ENCODE measurements around the gene SPNS2.

The SPNS2 gene

DNA sequence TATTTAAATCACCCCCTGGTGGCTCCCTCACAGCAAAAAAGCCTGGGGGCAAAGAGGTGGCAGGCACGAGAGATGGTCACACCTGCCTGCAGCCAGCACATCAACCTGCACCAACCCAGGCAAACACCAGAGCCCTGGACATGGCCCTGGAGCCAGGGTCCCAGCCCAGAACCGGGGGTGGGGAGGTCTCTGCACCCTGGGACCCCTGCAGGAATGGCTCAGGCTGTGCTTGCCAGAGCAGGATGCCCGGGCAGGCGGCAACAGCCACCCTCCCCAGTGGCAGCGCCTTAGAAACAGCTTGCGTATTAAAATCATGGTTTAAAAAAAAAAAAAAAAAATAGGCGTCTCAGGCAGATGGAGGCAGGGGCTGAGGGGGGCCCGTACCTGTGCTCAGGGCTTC is 40.3 kb downstream of the SPNS2 start:
- no peak for DNase-seq

DNA sequence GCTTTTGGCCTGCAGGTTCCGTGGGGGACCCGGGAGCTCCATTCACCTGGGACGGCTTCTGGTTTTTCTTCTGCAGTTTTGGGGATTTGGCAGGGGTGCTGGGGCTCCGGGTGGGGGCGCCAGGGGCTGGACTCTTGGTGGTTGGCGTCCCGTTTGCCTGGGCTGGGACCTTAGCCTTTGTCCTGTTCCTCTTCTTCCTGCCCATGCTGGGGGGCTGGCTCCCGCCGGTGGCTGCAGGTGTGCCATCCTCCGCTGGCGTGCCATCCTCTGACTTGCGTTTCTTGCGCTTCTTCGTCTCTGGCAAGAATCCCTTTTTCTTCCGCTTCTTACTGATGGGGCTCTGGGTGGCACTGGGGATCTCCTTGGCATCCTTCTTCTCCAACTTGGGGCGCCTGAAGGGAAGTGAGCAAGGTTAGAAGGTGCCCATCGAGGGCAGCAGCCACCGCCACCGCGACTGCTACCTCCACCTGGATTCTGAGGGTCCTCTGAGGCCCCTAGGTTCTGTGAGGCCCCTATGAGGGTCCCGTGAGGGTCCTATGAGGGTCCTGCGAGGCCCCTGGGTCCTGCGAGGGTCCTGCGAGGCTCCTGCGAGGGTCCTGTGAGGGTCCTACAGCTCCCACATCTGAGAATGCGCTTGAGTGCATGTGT is 41.0 kb downstream of the SPNS2 start:
- DNase-seq: no peak

DNA sequence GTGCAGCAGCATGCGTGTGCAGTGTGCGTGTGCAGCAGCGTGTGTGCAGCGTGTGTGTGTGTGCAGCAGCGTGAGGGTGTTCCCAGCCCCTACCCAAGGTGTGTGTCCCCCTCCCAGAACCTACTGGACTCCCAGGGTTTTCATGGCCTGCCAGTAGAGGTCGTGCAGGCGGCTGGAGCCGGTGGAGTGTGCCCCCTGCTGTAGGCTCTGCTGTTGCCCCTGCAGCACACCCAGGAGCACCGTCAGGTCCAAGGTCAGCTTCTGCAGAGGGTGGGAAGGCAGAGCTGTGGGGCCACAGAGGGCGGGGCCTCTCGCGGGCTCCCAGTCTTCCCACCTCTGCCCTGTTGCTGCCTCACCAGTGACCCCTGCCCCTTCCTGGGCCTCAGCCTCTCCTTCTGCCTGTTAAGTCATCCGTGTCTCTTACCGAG is 41.6 kb downstream of the SPNS2 start:
- no peak for DNase-seq

DNA sequence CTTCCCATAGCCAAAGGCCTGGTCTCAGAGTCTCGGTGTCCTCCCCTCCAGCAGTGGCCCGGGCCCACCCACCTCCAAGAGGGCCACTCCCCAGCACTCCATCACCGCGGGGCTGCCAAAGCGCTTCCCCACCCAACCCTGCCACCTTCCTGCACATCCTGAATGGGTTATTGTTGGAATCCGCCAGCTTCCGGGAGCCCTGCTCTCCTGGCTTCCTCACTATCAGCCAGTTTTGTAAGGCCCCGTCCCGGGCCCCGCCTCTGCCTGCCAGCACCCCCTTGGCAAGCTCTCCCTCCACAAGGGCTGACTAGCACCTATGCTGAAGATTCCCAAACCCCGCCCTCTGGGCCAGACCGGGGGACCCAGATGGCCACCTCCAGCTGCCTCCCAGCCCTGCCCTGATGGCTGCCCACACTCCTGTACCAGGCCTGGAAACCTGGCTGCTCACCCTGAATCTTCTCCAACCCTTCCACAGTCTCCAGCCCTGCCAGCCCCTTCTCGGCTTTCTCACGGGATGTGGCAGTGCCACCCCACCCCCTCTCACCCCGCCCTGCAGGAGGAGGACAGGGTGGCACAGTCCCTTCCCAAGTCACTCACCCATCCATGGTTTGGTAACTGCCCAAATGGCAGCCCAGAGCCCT is 42.1 kb downstream of the SPNS2 start:
- DNase-seq: no peak

DNA sequence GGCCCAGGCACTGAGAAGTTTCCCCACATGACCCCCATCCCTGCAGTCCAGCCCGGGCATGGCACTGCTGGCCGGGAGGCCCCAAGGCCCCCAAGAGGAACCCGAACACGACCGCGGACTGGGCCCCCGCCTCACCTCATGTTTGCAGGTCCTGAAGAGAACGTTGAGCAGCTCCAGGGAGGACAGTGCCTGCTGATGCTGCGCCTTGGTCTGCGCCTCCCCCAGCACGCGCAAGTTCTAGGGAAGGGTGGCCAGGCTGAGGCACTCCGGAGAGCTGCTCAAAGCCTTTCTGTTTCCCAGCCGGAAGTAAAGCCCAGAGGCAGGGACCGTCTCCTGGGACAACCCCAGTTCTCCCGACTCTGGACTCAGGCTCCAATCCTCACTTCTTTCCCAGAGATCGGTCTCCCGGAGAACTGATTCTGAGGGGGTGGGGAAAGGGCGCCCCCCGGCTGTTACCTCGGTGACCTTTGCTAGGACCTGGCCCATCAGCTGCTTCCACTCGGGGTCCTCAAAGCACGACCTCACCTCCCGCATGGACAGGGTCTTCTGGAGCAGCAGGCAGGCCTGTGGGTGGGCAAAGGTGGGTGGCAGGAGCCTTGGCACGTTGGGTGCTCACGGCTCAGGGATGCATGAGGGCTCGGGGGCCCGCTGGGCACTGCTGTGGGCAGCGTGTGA is 42.8 kb downstream of the SPNS2 start:
- no peak for DNase-seq

DNA sequence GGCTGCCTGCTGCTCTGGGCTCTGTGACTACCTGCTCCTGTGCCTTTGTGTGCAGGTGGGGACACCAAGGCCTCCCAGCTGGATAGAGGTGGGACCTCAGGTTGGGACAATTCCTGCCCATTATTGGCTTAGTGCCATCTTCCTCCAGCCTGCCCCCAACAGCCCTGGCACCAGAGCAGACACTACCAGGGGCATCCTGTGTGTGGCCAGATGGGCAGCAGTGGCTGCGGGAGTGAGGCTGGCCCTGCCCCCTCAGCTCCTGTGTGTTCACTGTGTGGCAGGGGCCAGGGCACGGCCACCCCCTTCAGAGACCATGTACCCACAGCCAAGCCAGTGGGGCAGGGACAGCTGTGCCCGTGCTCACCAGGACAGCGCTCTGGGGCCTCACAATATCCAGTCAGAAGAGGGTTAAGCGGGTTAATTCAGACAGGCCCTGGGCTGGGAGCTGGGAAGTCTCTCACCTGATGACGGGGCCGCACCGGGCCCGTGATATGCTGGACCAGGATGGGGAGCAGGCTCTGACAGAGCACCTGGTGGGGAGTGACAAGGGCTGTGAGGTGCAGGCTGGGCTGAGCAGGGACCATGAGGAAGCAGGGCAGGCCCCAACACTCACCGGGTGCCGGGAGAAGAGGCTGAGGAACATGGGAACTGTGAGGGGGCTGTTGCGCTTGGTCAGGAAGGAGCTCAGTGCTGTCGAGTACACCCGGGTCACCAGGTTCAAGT is 43.5 kb downstream of the SPNS2 start:
- DNase-seq: no peak

DNA sequence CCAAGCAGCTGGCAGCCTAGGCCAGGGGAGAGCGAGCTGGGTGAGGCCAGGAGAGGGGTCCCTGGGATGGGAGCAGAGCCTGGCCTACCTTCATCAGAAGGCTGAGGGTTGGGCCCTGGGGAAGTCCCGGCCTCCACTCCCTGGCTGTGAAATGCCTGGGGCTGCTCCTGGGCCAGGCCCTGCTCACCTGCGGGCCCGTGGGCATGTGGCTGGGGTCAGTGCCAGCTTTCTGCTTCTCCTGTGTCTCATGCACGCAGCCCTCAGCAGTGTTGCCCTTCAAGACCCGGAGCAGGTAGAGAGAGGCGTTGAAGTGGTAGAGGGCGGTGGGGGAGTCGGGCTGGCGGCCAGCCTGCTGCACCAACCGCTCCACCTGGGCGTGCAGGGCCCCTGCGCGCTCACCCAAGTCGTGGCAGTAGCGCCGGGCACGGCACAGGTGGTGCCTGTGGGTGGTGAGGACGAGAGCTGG is 44.1 kb downstream of the SPNS2 start:
- no peak for DNase-seq

- DNase-seq: no peak
Measured at GRCh38 chr17:4543557-4544026, 44.9 kb downstream of the SPNS2 start.

- DNase-seq: no peak
Measured at GRCh38 chr17:4544135-4544950, 45.7 kb downstream of the SPNS2 start.

- DNase-seq: no peak
Measured at GRCh38 chr17:4544951-4545216, 46.2 kb downstream of the SPNS2 start.

- DNase-seq: no peak
Measured at GRCh38 chr17:4545217-4545951, 46.7 kb downstream of the SPNS2 start.

DNA sequence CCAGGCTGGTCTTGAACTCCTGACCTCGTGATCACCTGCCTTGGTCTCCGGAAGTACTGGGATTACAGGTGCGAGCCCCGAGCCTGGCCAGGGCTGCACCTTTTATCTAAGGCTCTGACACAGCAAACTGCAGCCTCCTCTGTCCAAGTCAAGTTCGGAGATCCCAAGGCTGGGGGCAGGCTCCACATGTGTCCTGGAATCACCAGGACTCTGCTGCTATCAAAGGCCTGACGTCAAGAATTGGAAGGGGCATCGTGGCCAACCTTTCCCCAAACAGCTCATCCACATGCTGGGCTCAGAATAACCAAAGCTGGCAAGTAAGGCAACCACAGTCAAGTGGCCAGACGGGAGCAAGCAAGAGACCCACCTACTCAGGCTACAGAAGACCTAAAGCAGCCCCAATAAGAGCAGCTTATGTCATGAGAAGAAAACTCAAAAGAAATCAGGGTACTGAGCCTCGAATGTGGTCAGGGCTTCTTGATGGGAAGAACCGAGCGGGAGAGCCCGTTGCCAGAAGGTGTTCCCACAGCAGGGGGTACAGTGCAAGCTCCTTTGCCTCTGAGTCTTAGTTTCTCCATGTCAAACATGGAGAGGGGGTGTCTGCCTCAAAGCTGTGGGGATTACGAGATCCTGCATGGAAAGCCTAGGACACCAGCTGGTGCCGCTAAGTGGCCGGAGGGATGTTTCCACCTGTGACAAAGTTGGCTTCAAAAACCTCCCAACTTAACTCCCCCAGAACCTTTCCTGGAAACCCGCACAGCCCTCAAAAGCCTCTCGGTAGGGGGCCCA is 48.6 kb downstream of the SPNS2 start:
- no peak for DNase-seq

DNA sequence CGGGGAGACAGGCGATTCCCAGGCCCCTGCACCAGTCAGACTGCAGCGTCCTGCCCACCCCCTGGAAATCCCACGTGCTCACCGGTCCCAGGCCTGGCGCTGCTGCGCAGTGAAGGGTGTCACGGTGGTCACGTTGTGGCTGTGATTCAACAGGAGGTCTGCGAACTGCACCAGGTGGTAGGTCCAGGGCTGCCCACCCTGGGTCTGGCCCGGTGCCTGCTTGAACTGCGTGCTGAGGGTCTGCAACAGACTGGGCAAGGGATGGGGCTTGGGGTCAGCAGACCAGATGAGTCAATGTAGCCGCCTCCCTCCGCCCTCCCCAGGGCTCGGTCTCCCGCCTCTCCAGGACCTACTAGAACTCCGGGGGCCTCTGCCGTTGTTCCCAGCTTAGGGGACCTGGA is 49.4 kb downstream of the SPNS2 start:
- no peak for DNase-seq

- no peak for DNase-seq
Measured at GRCh38 chr17:4548721-4549531, 50.2 kb downstream of the SPNS2 start.

DNA sequence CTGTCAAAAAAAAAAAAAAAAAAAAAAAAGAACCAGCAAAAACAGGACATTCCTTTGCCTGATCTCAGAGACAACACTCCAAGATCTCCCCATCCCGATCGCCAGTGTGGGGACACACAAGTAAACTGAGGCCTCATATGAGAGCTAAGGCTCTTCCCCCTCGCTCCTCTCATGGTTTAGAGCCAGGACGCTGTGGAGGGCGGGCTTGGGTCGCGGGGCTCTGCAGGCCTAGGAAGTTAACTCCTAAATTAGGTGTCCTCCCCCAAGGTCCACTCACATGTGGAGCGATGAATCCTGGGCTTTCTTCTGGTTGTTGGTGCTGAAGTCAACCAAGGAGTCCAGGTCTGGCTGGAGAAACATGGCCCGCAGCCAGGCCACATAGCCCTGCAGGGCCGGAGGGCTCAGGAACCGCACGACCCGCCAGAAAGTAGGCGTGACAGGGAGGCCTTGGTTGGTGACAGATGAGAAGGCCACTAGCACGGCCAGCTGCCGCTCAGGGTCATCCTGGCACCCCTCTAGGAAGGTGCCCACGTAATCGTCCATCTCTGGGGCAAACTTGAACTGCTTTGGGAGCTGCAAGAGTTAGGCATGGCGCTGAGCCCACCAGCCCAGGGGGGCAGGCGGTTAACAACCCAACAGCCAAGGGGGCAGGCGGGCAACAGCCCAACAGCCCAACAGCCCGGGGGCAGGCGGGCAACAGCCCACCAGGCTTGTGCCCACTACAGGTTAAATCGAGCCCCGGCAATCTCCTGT is 51.3 kb downstream of the SPNS2 start:
- no peak for DNase-seq

- no peak for DNase-seq
Measured at GRCh38 chr17:4550534-4551039, 51.9 kb downstream of the SPNS2 start.

DNA sequence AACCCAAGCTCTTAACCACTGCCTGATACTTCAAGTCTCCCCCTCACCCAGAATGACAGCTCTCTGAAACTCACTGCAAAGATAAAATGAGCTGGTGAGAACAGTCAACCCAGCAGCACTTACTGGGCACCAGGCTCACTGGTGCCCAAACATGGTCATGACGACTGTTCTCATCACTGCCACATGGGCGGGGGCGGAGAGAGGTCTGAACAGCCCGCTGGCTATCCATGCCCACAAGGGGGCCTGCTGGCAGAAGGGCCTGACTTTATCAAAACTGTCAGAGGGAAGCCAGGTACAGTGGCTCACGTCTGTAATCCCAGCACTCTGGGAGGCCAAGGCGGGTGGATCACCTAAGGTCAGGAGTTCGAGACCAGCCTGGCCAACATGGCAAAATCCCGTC is 52.5 kb downstream of the SPNS2 start:
- DNase-seq: no peak

- DNase-seq: no peak
Measured at GRCh38 chr17:4551796-4552525, 53.3 kb downstream of the SPNS2 start.

- no peak for DNase-seq
Measured at GRCh38 chr17:4553669-4554068, 55.0 kb downstream of the SPNS2 start.
